Suprapubic skin (tissue), 4 donors: ENCODE results near the gene CUEDC1.

Source experiments
- CTCF ChIP-seq, 2 donors: fragments of 200-600 bp in 1 of 2; fragments of 450-650 bp in 1 of 2; sonication (generic) in 1 of 2; IDR thresholded peaks; one replicate each; pipeline ENCODE4 v1.5.1; 2016 to 2019; ENCODE audit warnings: antibody characterized with exemption in 2 of 2, mild to moderate bottlenecking in 1 of 2, moderate library complexity in 1 of 2
- EP300 ChIP-seq: sonication (generic); formaldehyde crosslinking; IDR thresholded peaks from one replicate; pipeline ENCODE4 v1.6.1; 2017; ENCODE audit warnings: antibody characterized with exemption
- POLR2A ChIP-seq, 2 donors: fragments of 450-650 bp; IDR thresholded peaks; one replicate each; pipeline ENCODE4 v1.6.1; 2017; ENCODE audit warnings: antibody characterized with exemption in 2 of 2, mild to moderate bottlenecking in 2 of 2, moderate library complexity in 2 of 2
- POLR2AphosphoS5 ChIP-seq, 3 donors: sonication (generic); formaldehyde crosslinking; IDR thresholded peaks; one replicate each; pipeline ENCODE4 v1.6.1; 2017; ENCODE audit warnings: antibody characterized with exemption in 3 of 3

DNA sequence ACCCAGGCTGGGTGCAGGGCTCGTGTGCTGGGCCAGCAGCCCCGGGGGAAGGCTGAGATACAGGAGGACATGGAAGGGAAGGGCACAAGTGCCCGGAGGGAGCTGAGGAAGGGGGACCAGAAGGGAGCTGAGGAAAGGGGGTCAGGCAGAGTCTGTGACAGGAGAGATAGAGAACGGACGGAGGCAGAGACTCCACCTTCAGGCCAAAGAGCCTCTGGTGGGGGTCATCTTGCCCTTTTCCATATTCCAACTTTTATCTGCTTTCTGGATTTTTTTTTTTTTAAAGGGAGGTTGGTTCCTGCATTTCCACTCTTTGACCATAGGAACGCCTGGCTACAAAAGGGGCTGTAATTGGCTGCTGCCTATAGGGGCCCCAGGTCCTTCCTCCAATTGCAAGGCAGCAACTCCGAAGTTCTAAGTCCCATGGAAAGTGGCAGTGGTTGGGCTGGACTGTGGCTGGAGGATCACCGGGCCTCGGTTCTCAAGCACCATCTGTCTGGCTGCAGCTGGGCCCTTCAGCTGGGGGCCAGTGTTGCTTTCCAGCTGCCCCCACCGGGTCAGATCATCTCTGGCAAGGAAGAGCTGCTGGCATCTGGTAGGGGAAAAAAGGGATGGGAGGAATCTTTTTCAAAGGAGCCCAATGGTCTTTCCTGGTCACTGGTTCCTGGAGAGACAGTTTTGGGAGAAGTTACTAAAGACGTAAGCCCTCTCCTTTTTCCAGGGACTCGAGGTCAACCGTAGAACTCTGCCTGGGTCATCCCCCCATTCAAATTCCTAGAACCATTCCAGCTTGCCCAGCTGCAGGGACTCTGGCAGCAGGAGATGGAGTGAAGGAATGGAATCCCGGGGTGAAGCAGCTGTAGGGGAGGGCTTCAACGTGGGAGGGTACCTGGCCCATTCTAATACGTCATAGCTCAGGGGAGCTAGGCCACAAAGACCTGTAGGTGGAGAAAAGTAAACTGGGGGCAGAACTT lies 92.2 kb downstream of the CUEDC1 start:
- TF ChIP-seq CTCF (IDR thresholded peaks at IDR 0.05) = no peak
- no peak for TF ChIP-seq POLR2A (IDR thresholded peaks at IDR 0.05)
- TF ChIP-seq POLR2AphosphoS5 (IDR thresholded peaks at IDR 0.05) = no peak
- no peak for TF ChIP-seq EP300
